Gastrocnemius medialis (tissue), 4 donors: ENCODE measurements around the gene CA10. TPM values are rescaled to one million over a fixed set of nuclear protein-coding genes. Genes with fewer than 3 reads are reported as not detected.

ENCODE experiments used
- ATAC-seq, 2 donors: fragments of 150-250 bp; one replicate each; pipeline ENCODE4 v1.9.1; 2016
- DNase-seq, 2 donors: peaks; one replicate each; pipeline ENCODE4 v3.0.0-alpha.2; 2019
- H3K27ac ChIP-seq, 4 donors: fragments of 200-600 bp; sonication (generic); 1 replicate in 1 of 4; 2 replicates in 3 of 4; pipeline ENCODE4 v1.5.1; 2016 to 2018; ENCODE audit warnings: mild to moderate bottlenecking in 2 of 4, moderate library complexity in 1 of 4
- H3K27me3 ChIP-seq, 3 donors: fragments of 200-600 bp; sonication (generic) in 2 of 3; 1 replicate in 1 of 3; 2 replicates in 2 of 3; pipeline versions ENCODE4 v1.5.1 to v1.6.0; 2016 to 2019; ENCODE audit warnings: mild to moderate bottlenecking in 1 of 3, moderate library complexity in 1 of 3
- H3K36me3 ChIP-seq, 2 donors: fragments of 200-600 bp; sonication (generic) in 1 of 2; one replicate each; pipeline ENCODE4 v1.5.1; 2017 to 2018
- H3K4me1 ChIP-seq, 2 donors: fragments of 200-600 bp; sonication (generic) in 1 of 2; one replicate each; pipeline ENCODE4 v1.5.1; 2016 to 2017; ENCODE audit warnings: mild to moderate bottlenecking in 2 of 2
- H3K4me3 ChIP-seq, 4 donors: fragments of 200-600 bp; sonication (generic) in 3 of 4; 1 replicate in 1 of 4; 2 replicates in 3 of 4; pipeline ENCODE4 v1.5.1; 2016 to 2019; ENCODE audit warnings: mild to moderate bottlenecking in 2 of 4
- H3K9me3 ChIP-seq, 3 donors: fragments of 200-600 bp; sonication (generic) in 2 of 3; 1 replicate in 1 of 3; 2 replicates in 2 of 3; pipeline ENCODE4 v1.5.1; 2016 to 2019
- POLR2A ChIP-seq, 2 donors: fragments of 450-650 bp; IDR thresholded peaks; one replicate each; pipeline ENCODE4 v1.6.1; 2017; ENCODE audit warnings: antibody characterized with exemption in 2 of 2, mild to moderate bottlenecking in 2 of 2, moderate library complexity in 2 of 2
- in situ Hi-C, 4 donors: fragments of 200-750 bp; cut with MboI; loops; one replicate each; pipeline versions ENCODE4 v1.15.0 to v1.8.0; 2017; ENCODE audit warnings: low sequenced_read_pairs in 4 of 4
- intact Hi-C: fragments of 100-400 bp; cut with DNase I; formaldehyde crosslinking; loops from one replicate; pipeline ENCODE4 v1.15.1; 2023; ENCODE audit warnings: low total_unique reads
- total RNA-seq, 4 donors: library from RNA; depleted of rRNA; stranded (reverse); fragments of >200 nt; gene quantifications; one replicate each; pipeline versions ENCODE4 v1.1.0 to v1.2.3, GENCODE V29; 2016
- TF ChIP-seq, protein P1 (sequence below), 5 experiments: fragments of 450-650 bp in 3 of 5; fragments of 200-600 bp in 2 of 5; sonication (generic) in 2 of 5; IDR thresholded peaks in 4 of 5; conservative IDR thresholded peaks in 1 of 5; 1 replicate in 4 of 5; 2 replicates in 1 of 5; pipeline ENCODE4 v1.5.1; 2016 to 2019; ENCODE audit warnings: antibody characterized with exemption in 5 of 5, mild to moderate bottlenecking in 3 of 5, moderate library complexity in 3 of 5

The CA10 gene
- total RNA-seq, 4 donors from 2014 or later = not detected

GRCh38 chr17:51683291-51683690 lies 475.2 kb downstream of the CA10 start:
- in situ Hi-C loops (no loop called here), intact Hi-C loops (no loop called here)
- Histone ChIP-seq H3K27me3 (no peaks in the 10 kb centered on the region), H3K36me3 (no peaks in the 10 kb centered on the region), H3K4me1 (peaks cover 0 to 5% of the 10 kb centered on the region in 2 donors), H3K4me3 (no peak overlapping the region), H3K27ac (no peak overlapping the region), H3K9me3 (no peaks in the 10 kb centered on the region)
- no peak for TF ChIP-seq POLR2A (IDR thresholded peaks at IDR 0.05)
- TF ChIP-seq, protein P1, sequence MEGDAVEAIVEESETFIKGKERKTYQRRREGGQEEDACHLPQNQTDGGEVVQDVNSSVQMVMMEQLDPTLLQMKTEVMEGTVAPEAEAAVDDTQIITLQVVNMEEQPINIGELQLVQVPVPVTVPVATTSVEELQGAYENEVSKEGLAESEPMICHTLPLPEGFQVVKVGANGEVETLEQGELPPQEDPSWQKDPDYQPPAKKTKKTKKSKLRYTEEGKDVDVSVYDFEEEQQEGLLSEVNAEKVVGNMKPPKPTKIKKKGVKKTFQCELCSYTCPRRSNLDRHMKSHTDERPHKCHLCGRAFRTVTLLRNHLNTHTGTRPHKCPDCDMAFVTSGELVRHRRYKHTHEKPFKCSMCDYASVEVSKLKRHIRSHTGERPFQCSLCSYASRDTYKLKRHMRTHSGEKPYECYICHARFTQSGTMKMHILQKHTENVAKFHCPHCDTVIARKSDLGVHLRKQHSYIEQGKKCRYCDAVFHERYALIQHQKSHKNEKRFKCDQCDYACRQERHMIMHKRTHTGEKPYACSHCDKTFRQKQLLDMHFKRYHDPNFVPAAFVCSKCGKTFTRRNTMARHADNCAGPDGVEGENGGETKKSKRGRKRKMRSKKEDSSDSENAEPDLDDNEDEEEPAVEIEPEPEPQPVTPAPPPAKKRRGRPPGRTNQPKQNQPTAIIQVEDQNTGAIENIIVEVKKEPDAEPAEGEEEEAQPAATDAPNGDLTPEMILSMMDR (IDR thresholded peaks at IDR 0.05 in 4 of 5, conservative IDR thresholded peaks at IDR 0.05 in 1 of 5) = no peak
- ATAC-seq (no peak), DNase-seq (no peak)

- no peak for ATAC-seq
- Histone ChIP-seq H3K9me3 (no peaks in the 10 kb centered on the region), H3K36me3 (no peaks in the 10 kb centered on the region), H3K4me3 (no peak overlapping the region), H3K4me1 (peaks cover 0 to 5% of the 10 kb centered on the region in 2 donors), H3K27ac (no peak overlapping the region), H3K27me3 (no peaks in the 10 kb centered on the region)
- in situ Hi-C loops = no loop called here
- DNase-seq = no peak
- TF ChIP-seq, protein P1 (IDR thresholded peaks at IDR 0.05 in 4 of 5, conservative IDR thresholded peaks at IDR 0.05 in 1 of 5) = no peak
- TF ChIP-seq POLR2A (IDR thresholded peaks at IDR 0.05) = no peak
- intact Hi-C loops = no loop called here
Measured at GRCh38 chr17:51682115-51682514, 476.4 kb downstream of the CA10 start.

- Histone ChIP-seq H3K27ac (no peak overlapping the region), H3K27me3 (no peaks in the 10 kb centered on the region), H3K36me3 (no peaks in the 10 kb centered on the region), H3K4me1 (no peaks in the 10 kb centered on the region), H3K9me3 (no peaks in the 10 kb centered on the region), H3K4me3 (no peak overlapping the region)
- TF ChIP-seq, protein P1 (IDR thresholded peaks at IDR 0.05 in 4 of 5, conservative IDR thresholded peaks at IDR 0.05 in 1 of 5) = no peak
- no peak for TF ChIP-seq POLR2A (IDR thresholded peaks at IDR 0.05)
- in situ Hi-C loops (no loop called here), intact Hi-C loops (no loop called here)
- no peak for DNase-seq
- ATAC-seq = no peak
Measured at GRCh38 chr17:51677875-51678274, 480.6 kb downstream of the CA10 start.

DNA sequence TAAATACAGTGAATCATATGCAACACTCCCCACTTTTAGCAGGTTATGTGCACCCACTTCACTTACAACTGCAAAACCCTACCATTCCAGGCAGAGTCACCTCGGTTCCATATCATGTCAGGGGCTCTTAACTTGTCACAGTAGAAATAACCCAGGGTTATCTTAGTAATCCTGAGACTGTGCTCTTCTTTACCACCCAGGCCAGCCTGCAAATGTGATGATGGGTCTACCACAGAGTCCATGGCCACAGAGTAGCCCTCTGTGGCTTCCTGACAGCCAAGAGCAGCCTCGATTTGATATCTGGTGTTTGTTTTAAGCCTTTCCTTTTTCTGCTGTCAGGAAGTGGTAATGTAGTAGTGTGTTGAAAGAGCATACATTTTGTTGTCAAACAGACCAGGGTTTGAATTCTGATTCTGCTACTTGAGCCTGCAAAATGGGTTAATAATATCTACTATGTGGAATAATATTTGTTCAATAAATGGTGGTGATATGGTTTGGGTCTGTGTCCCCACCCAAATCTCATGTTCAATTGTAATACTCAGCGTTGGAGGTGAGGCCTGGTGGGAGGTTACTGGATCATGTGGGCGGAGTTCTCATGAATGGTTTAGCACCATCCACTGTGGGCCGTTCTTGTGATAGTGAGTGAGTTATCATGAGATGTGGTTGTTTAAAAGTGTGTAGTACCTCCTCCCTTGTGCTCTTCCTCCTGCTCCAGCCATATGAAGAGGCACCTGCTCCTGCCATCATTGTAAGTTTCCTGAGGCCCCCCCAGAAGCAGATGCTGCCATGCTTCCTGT lies 481.6 kb downstream of the CA10 start:
- in situ Hi-C loops = no loop called here
- TF ChIP-seq, protein P1 (IDR thresholded peaks at IDR 0.05 in 4 of 5, conservative IDR thresholded peaks at IDR 0.05 in 1 of 5) = no peak
- no peak for TF ChIP-seq POLR2A (IDR thresholded peaks at IDR 0.05)
- H3K27me3 ChIP-seq = no peaks in the 10 kb centered on the region
- no peak overlapping the region for H3K4me3 ChIP-seq
- no peak overlapping the region for H3K27ac ChIP-seq
- intact Hi-C loops = no loop called here
- H3K4me1 ChIP-seq = no peaks in the 10 kb centered on the region
- ATAC-seq = no peak
- H3K36me3 ChIP-seq = no peaks in the 10 kb centered on the region
- no peak for DNase-seq
- H3K9me3 ChIP-seq = no peaks in the 10 kb centered on the region
